ENCODE results near the gene PHF21B. TPM values are rescaled to one million over a fixed set of nuclear protein-coding genes. Genes with fewer than 3 reads are reported as not detected.

The PHF21B gene
- polyA plus RNA-seq, 1 experiment, result 0.01 TPM

DNA sequence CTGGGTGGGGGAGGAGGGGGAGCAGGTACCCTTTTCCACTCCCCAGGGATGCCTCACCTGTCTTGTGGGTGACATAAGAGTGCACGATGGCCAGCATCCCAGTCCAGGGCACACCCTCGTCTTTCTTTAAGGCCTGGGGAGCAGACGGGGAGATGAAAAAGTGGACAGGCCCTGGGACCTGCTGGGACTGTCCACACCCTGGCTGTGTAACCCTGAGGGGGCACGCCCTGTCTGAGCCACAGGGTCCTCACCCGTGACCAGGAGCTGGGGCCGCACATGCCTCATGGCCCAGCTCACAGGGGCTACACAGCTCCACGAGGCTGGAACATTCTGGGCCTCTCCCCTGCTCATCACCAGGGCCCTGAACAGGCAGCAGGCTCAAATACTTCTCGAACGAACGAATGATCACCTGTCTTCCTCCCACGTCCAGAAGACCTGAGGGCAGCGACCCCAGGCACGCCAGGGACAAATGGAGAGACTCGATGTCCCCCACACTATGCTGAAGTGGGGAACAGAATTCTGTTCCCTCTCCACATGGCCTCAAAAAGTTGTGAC lies 123.9 kb downstream of the PHF21B start:
- Histone ChIP-seq H3K4me3 (ENCODE audit: low read depth, low read length) (no peak overlapping the region), H3K27me3 (ENCODE audit: control insufficient read depth, insufficient read depth, low read length) (no peaks in the 10 kb centered on the region), H3K36me3 (ENCODE audit: control insufficient read depth, insufficient read depth, low read length) (no peaks in the 10 kb centered on the region)
- TF ChIP-seq CTCF (IDR thresholded peaks at IDR 0.05; ENCODE audit: insufficient read depth, low read depth, low read length), result no peak
- CTCF ChIA-PET, result no interaction called here
- DNase-seq (ENCODE audit: low read depth), result no peak
- POLR2A ChIA-PET, result no interaction called here

DNA sequence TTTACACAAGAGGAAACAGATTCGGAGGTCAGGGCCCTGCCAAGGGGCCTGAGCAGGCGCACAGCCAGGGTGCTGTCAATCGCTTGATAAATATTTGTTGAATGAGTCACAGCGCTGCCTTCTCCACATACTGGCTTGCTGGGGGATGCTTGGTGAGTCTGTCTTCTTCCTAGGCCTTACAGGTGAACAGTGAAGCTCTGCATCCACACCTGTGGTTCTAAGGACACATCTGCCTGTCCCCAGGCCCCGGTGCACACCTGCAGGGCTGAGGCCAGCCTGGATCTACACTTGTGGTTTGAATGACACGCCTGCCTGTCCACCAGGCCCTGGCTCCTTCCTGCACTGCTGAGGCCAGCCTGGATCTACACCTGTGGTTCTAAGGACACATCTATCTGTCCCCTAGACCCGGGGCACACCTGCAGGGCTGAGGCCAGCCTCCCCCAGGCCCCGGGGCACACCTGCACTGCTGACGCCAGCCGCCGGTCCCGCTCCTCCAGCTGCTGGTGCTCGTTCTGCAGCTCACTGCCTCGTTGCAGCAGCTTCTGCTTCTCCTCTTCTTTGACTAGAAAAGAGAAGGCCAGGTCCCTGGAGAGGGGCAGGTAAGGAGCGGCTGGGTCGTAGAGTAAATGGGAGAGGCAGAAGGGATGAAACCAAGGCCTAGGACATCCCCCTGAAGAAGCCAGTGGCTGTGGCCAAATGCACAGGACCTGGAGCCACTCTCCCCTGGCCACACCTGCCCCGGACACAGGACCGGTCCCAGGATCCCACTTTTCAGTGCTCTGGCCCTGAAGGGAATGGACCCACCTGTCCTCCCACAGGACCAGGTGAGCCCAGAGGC lies 124.6 kb downstream of the PHF21B start:
- H3K27me3 ChIP-seq (ENCODE audit: control insufficient read depth, insufficient read depth, low read length), result no peaks in the 10 kb centered on the region
- ChIA-PET POLR2A (no interaction called here), CTCF (no interaction called here)
- no peak overlapping the region for H3K4me3 ChIP-seq (ENCODE audit: low read depth, low read length)
- no peak for TF ChIP-seq CTCF (IDR thresholded peaks at IDR 0.05; ENCODE audit: insufficient read depth, low read depth, low read length)
- no peak for DNase-seq (ENCODE audit: low read depth)
- H3K36me3 ChIP-seq (ENCODE audit: control insufficient read depth, insufficient read depth, low read length), result no peaks in the 10 kb centered on the region

DNA sequence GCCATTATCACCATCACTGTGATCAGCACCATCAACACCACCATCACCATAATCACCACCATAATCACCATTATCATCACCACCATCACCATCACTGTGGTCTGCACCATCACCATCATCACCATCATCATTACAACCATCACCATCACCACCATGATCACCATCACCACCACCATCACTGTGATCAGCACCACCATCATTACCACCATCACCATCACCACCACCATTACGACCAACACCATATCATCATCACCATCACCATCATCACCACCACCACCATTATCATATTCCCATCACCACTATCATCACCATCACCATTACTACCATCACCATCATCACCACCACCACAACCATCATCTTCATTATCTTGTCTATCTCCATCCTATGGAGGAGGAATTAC lies 125.2 kb downstream of the PHF21B start:
- no peaks in the 10 kb centered on the region for H3K36me3 ChIP-seq (ENCODE audit: control insufficient read depth, insufficient read depth, low read length)
- ChIA-PET CTCF (no interaction called here), POLR2A (no interaction called here)
- TF ChIP-seq CTCF (IDR thresholded peaks at IDR 0.05; ENCODE audit: insufficient read depth, low read depth, low read length), result no peak
- H3K27me3 ChIP-seq (ENCODE audit: control insufficient read depth, insufficient read depth, low read length), result no peaks in the 10 kb centered on the region
- H3K4me3 ChIP-seq (ENCODE audit: low read depth, low read length), result no peak overlapping the region
- no peak for DNase-seq (ENCODE audit: low read depth)

DNA sequence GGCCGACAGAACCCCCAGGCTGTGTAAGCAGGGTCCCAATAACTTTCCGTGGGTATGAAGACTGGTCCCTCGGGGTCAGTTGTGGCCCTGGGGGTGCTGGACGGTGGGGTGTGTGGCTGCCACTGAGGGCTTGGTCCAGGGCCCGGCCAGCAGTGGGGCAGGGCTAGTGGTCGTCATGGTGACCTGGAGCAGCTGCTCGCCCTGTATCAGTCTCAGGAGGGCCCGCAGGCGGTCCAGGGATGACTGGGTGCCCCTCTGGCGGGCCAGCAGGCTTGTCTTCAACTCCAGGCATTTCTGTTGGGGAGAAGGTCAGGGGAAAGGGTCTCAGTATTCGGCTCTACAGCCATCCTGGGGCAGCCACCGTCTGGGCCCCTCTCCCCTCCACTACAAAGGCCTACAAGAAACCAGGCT lies 126.8 kb downstream of the PHF21B start:
- CTCF ChIA-PET, result no interaction called here
- no peak for TF ChIP-seq CTCF (IDR thresholded peaks at IDR 0.05; ENCODE audit: insufficient read depth, low read depth, low read length)
- H3K4me3 ChIP-seq (ENCODE audit: low read depth, low read length), result no peak overlapping the region
- no peak for DNase-seq (ENCODE audit: low read depth)
- POLR2A ChIA-PET, result no interaction called here
- no peaks in the 10 kb centered on the region for H3K27me3 ChIP-seq (ENCODE audit: control insufficient read depth, insufficient read depth, low read length)
- no peaks in the 10 kb centered on the region for H3K36me3 ChIP-seq (ENCODE audit: control insufficient read depth, insufficient read depth, low read length)

DNA sequence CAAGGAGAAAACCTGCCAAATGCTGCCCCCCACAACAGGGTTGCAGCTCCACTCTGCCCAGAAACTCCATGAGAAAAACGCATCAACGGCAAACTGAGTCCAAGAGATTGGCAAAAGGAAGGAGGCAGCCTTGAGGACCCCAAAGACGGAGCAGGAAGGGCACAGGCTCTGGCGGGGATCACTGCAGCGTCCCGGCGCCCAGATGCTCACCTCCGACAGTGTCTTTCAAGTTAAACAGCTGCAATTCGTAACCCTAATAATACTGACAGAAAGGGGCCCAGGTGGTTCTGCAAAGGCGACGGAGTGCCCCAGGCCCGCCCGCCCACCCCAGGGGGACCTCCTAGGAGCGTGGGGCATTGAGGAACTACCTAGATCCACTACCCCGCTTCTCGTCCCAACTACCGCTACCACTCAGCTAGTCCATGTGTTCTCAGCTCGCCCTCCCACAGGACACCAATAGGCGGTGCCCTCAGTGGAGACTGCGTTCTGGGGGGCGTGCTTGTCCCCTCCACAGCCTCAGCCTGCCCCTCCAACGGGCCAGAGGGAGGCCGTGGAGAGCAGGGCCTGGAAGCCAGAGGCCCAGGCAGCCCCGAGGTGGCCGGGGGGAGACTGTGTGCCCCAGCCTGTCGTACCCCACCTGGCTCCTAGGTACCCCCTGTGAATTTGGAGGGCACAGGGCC lies 127.4 kb downstream of the PHF21B start:
- Histone ChIP-seq H3K4me3 (ENCODE audit: low read depth, low read length) (no peak overlapping the region), H3K27me3 (ENCODE audit: control insufficient read depth, insufficient read depth, low read length) (no peaks in the 10 kb centered on the region), H3K36me3 (ENCODE audit: control insufficient read depth, insufficient read depth, low read length) (no peaks in the 10 kb centered on the region)
- TF ChIP-seq CTCF (IDR thresholded peaks at IDR 0.05; ENCODE audit: insufficient read depth, low read depth, low read length), result no peak
- no peak for DNase-seq (ENCODE audit: low read depth)
- POLR2A ChIA-PET, result no interaction called here
- CTCF ChIA-PET, result no interaction called here

Measured in BJ (cell line).